Measurements from ENCODE around the gene INTS14.

Gene INTS14

DNA sequence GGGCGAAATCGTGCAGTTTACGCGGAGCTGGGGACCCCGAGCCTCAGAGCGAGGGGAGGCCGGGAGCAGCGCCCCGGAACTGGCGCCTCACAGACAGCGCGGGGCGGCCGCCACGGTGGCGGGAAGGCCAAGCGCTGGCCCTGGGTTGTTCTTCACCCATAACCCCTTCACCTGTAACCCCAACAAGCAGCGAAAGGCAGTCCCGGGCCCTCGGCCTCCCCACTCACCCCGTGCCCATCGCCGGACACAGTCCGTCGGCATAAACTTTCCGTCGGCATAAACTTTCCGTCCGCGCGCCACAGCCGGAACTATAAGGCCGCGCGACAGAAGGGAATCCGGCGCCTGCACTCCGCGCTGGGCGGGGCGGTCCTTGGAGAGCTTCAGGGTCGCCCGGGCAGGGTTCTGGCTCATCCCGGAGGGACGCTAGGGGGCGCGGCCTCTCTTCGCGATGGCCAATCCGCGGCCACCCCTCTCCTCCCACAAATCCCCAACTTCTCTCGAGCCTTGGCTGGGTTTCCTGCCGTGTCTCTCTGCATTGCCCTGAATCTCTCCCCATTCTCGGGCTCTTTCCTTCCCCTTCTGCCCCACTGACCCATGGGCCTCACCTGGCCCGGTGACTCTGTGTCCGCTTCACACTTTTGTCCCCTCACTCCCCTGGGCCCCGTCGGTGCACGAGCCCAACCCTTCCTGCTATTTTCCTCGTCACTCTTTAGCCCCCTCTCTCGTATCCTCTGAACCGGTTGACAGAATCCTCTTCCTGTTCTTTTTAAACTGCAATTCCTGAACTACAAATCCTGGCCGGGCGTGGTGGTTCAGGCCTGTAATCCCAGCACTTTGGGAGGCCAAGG is at the start of gene INTS14:
TSS of gene INTS14 (minus strand) at position 261 of the 848 bp plus-strand sequence. CDS start 3,751 bp downstream, outside the sequence.
- peak; percentile 73 for DNase-seq

DNA sequence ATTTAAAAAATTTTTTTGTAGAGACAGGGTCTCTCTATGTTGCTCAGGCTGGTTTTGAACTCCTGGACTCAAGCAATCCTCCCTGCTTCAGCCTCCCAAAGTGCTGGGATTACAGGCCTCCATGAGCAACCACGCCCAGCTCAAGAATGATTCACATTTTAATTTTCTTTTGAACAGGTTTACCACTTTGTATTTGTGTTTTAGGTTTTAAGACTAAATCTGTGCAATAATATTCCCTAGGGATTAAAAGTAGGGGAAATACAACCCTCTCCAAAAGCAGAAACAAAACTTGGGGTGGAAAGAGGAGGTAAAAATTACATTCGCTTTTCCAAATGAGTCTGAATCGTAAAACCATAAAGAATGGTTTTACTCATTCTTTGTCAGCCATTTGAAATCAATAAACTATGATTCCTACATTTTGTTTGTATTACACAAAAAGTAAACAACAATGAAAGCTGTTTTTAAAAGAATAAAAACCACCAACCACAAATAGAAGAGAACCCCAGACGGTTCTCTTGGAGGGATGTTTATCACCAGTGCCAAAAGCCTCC is 48.6 kb upstream of the INTS14 start:
- no peak for DNase-seq

DNA sequence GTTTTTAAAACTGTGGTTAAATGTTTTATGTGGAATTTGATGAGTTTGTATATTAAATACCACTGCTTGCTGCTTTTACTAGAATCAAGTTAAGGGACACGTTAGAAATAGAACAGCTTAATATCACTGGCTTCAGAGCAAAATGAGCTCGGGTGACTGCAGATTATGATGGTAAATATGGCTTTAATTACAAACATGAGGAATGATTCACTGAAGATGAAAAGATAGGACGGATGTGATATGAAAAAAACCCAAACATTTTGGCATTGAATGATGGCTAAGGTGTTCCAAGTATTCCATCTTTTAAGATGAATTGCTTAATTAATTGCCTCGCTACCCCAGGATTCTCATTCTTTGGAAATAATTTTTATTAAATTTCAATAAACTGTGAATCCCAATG is 44.5 kb upstream of the INTS14 start:
- DNase-seq, result no peak

- no peak for DNase-seq
These were observed 44.1 kb upstream of the INTS14 start for GRCh38 chr15:65655026-65655425.

DNA sequence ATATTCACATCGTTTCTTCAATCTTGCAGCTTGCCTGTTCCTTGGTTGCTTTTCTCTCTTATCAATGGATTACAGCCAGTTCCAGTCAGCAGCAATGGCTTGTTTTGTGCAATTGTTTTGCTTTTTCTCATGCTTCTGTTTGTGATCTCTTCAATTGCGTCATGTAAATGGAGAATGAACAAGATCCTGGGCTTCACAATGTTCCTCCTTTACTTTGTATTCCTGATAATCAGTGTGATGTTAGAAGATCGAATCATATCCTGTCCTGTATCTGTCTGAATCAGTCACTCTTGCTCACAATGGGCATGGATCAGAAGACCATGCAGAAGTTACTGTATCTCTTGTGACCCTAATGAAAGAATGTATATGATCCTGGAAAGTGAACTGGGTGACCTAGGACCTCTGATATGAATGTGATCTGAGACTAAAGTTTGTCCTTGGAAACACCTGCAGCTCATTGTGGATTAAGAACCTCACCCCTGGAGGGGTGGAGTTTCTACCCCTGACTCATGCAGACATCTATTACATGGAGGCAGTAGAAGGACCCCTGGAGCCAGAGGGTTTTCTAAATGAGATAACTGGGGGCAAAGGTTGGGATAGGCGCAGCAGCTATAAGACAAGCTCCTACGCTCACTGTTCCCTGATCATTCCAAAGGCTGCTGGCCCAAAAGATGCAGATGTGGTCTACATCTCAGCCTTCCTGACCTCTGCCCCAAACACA is 43.0 kb upstream of the INTS14 start:
- DNase-seq, result no peak

DNA sequence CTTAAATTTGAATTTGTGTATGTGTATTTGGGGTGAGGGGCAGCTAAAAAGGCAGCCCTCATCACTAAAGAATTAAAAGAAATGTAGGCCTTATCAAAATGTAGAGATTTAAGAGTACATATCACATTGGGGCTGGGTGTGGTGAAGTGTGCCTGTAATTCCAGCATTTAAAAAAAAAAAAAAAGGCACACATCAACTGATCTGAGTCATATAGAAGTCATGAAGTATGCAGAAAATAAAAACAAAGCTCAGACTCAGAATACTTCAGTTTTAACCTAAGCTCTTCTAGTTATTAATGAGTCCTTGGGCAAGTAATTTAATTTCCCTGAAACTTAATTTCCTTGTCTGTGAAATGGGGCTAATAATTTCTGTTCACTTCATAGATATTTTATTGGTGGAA is 42.4 kb upstream of the INTS14 start:
- no peak for DNase-seq

- DNase-seq, result no peak
These were observed 41.2 kb upstream of the INTS14 start for GRCh38 chr15:65651831-65652749.

- DNase-seq, result no peak
These were observed 40.1 kb upstream of the INTS14 start for GRCh38 chr15:65651042-65651322.

DNA sequence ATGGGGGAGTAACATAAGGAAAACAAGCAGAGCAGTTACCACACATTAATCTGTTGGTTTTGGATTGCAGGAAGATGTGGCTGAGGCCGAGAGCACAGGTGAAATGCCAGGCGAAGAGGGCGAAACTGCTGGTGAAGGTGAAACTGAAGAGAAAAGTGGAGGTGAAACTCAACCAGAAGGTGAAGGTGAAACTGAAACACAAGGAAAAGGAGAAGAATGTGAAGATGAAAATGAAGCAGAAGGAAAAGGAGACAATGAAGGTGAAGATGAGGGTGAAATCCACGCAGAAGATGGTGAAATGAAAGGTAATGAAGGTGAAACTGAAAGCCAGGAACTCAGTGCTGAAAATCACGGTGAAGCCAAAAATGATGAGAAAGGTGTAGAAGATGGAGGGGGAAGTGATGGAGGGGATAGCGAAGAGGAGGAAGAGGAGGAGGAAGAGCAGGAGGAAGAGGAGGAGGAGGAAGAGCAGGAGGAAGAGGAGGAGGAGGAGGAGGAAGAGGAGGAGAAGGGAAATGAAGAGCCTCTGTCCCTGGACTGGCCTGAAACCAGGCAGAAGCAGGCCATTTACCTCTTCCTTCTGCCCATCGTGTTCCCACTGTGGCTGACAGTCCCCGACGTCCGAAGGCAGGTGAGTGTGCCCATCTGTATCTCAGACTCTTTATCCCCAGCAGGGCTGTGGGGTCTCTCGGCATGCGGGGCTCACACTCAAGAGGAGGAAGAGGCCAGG is 39.5 kb upstream of the INTS14 start:
- no peak for DNase-seq

- no peak for DNase-seq
These were observed 35.6 kb upstream of the INTS14 start for GRCh38 chr15:65646486-65646885.

DNA sequence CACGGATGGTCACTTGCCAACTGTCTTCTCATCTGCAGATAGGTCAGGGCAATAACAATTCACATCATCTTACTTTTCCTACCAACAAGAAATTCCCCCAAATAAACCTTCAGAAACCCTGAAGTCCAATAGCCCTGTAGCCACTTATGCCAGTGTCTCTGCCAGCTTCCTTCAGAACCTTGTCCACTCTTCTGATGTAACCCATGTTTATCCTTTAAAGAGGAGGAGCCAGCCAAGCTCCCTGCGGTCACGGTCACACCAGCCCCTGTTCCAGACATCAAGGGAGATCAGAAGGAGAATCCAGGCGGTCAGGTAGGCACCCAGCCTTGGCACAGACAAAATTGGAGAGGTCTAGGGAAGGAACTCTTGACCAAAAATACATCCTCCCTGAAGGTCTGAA is 34.5 kb upstream of the INTS14 start:
- DNase-seq, result no peak

DNA sequence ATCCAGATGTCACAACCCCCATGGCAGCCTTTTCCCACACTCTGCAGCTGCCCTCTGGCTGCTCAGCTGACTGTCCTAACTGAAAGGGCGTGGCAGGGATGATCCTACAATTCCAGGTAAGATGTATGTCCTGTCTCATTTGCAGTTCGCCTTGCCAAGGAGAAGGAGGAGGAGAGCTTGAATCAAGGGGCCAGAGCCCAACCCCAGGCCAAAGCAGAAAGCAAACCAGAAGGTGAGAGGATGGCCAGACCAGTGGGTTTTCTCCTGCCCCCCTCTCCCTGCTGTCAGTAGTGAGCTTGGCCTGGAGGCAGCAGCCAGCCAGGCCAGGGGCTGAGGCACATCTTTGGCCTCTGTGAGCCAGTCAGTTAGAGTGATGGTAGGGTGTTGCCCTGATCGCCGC is 33.4 kb upstream of the INTS14 start:
- DNase-seq, result no peak

DNA sequence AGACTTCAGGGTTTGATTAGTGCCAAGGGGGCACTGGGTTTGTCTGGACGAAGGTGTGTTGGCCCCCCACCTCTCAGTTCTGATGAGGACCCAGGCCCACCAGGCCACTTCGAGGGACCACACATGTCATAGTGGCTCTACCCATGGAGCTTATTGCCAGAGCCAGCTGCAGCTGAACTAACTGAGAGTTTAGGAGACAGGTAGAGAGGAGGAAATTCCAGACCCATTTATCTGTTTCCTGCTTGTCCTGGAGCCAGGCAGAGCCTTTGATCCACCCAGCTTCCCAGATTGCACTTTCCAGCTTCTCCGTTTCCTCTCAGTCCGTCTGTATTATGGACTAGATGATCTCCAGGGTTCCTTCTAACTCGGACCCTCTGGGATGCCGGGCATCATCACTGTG is 31.7 kb upstream of the INTS14 start:
- no peak for DNase-seq

DNA sequence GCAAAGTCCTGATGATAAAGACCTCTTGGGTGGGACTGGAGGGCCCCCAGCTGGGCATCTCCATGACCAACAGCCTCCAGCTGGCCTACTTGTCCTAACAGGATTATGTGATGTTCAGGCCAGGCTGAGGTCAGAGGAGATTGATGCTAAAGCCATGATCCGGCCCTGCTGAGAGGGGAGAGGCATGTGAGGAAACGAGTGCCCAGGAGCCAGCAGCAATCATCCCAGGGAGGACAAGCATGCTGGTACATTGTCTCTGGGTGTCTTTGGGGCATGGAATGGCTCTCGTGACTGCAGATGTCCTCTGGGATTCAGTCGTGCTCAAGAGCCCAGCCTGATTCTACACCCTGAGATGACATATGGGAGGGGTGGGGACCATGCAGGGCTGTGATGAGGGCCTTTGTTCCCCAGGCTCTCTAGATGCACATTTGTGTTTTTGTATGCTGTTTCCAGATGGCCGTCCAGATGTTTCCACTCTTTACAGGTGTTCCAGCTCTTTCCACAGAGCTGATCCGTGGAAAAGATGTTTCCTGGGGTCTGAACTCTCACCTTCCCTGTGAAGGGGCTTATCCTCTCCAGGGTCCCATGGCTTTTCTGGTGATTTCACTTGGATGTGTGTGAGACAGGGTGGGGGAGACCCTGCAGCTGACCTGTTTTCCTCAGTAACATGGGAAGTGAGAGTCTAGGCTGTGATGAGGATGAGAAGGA is 31.0 kb upstream of the INTS14 start:
- DNase-seq, result no peak

GRCh38 chr15:65639509-65639908 is 28.6 kb upstream of the INTS14 start:
- no peak for DNase-seq

DNA sequence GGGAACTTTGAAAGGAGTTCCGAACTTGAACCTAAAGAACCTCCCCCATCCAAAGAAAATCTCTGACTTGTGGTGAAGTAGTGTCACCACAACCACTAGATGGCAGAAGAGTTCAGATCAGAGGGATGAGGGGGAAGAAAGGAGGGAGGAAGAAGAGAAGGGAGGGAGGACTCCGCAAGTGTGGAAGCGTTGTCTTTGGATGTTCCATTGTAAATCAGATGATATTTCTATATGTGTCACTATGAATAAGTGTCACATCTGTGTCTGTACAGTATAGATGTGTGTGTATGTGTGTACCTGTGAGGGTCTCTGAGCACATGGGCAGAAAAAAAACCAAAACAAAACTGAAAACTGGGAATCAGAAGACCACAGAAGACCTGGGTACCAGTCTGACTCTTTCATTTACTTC is 27.8 kb upstream of the INTS14 start:
- peak; percentile 27 for DNase-seq

DNA sequence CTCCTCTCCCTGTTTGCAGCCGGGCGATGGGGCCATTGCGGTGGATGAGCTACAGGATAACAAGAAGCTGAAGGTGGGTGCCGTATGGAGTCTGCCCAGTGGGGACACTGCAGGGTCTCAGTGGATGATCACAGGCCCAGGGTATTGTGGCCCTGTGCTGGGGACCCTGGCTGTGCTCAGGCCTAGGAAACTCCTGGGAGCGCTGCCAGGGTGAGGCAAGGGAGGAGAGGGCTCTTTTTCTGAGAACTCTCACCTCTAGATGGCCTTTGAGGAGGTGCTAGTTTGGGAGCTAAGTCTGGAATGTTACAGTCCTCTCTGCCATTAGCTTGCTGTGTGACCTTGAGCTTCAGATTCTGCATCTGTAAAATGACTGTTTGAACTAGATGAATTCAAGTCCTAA is 27.2 kb upstream of the INTS14 start:
- no peak for DNase-seq

DNA sequence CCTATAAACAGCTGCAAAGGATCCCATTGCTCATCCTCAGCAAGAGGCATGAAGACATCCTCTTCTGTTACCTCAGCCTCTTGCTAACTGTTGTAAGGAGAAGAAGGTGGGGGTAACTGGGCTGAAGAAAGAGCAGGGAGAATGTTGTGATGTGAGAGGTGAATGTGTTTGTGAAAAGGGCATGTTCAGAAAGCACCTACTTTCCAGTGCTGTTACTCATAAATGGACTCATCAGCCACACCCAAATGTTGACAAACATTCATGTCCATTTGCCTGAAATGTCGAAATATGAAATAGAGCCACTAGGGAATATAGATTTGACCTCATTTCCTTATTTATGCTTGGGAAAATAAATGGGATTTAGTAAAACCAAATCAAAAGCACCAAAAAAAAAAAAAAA is 23.4 kb upstream of the INTS14 start:
- DNase-seq, result no peak

DNA sequence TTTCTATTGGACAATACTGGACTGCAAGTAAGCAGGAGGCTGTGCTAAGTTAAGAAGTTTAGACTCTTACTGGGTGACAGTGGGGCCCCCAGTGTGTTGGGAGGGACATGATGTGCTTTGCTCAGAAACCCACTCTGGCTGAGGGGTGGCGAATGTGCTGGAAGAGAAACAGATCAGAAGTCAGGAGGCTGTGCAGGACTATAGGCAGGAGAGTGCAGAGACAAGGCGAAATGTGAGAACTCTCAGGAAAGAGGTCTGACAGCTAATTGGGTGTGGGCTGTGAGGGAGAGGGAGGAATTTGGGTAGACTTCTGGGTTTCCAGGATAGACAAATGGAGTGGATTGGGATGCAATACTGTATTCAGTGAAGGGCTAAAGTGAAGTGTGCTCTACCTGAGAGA is 22.8 kb upstream of the INTS14 start:
- DNase-seq, result no peak

DNA sequence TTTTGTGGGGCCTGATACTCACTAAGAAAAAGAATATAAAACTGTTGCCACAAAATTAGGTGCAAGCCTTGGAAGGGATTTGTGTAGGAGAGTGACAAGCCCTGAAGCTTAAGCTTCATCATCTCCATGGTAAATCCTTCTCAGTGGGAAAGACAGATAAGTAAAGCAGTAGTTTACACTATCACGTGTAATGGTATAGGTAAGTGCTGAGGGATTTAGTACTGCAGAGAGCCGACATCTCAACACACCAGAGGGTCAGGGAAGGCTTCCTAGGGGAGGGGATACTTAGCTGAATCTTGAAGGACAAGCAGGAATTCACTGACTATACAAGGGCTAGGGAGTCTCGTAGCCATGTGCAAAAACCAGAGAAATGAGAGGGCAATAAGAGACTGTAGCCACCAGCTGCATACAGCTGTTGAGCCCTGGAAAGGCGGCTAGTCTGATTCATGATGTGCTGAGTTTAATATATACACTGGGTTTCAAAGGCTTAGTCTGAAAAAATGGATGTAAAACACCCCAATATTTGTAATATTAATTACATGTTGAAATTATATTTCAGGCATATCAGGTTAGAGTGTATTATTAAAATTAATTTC is 21.9 kb upstream of the INTS14 start:
- DNase-seq, result no peak

DNA sequence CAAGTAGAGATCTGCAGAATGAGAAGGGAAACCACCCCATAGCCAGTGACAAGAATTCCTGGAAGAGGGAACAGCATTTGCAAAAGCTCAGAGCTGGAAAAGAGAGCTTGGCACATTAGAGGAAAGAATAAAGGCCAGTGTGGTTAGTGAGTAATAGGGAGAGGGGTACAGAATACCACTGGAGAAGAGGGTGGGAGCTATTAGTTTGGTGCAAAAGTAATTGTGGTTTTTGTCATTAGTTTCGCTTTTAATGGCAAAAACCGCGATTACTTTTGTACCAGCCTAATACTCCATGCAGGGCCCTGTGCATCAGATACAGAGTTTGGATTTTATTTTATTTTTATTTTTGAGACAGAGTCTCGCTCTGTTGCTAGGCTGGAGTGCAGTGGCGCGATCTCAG is 20.6 kb upstream of the INTS14 start:
- no peak for DNase-seq

Measured in 8988T (cell line).